HG03460 (cell line): Measurements from ENCODE around the gene TTC39A.

Experiments used
- ATAC-seq: cut with Tn5 transposase; IDR thresholded peaks from one replicate; pipeline ENCODE4 v1.9.1; 2021; ENCODE audit not compliant: unreplicated experiment

Gene TTC39A

DNA sequence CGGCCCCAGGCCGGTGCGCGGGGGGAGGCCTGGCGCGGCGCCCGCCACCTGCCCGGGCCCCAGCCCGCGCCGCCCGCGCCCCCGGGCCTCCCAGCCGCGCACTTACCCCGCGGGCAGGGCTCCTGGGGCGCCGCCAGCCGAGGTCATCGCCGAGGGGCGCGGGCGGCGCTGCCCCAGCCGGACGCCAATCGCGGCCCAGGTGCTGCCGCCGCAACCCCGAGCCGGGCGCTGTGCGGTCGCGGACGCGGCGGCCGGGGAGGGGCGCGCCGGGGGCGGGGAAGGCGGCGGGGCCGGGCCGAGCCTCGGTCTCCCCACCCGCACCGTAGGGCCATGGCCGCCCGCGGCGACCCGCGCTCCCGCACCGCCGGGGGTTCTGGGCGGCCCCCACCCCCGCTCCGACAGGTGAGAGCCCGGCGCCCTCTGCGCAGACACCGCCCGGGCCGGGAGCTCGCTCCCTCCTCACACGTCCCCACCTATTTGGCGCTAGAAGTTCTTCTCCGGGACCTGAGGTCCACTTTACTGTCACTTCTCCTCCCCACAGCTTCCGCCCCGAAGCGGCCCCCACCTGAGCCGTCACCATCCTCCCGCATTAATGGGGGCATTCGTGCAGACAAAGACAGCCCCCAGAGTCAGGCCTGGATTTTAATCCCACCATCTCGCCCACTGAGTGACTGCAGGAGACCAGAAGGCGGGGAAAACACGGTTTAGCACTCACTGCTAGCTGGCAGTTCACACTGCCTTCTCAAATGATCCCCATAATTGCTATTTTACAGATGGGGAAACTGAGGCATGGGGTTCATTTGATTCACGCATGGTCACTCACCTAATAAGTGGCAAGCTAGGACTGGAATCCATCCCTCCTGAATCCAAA, at the start of gene TTC39A:
Gene TTC39A, minus strand, starts transcription at position 232 of the 871 bp plus-strand sequence. Its CDS starts 85 bp downstream, at position 147.
- no peak for ATAC-seq

DNA sequence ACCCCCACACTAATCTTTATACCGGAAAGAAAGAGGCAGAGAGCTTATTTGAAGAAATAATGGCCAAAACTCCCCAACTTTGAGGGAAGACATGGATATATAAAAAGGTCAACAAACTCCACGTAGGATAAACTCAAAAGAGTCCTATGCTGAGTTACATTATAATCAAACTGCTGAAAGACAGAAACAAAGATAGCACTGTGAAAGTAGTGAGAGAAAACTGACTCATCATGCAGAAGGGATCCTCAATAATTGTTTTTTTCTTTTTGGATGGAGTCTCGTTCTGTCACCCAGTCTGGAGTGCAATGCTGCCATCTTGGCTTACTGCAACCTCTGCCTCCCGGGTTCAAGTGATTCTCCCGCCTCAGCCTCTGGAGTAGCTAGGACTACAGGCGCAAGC, 48.5 kb upstream of the TTC39A start:
- ATAC-seq, result no peak

DNA sequence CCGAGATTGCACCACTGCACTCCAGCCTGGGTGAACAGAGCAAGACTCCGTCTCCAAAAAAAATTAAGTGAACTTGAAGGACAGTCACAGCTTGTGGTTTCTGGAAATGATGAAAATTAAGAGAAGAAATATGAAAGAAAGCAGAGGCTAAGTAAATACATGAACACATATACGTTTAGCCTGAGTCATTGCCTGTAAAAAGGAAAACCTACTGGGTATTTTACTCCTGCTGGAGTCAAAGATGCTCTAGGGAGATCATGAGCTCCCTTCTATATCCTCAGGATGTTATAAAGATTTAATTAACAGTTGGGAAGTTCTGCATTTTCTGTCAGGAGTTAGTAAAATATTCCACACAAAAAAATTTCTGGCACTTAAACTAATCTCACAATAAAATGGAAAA, 43.5 kb upstream of the TTC39A start:
- ATAC-seq, result no peak

DNA sequence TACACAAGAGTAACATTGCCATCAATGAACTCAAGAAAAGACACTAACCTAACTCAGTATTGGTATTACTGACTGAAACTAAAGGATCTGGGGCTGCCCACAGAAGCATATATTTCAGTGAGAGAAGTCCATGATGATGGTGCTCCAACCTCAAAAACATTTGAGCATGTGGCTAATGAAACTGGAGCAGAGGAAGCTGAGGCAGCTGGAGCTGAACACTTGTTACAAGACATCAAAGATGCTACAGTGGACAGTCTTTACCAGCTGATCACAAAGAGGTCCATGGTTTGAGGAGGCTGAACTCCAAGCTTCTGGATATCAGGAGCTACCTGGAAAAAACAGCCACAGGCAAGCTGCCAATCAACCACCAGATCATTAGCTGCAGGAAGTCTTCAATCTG, 42.2 kb upstream of the TTC39A start:
- no peak for ATAC-seq

DNA sequence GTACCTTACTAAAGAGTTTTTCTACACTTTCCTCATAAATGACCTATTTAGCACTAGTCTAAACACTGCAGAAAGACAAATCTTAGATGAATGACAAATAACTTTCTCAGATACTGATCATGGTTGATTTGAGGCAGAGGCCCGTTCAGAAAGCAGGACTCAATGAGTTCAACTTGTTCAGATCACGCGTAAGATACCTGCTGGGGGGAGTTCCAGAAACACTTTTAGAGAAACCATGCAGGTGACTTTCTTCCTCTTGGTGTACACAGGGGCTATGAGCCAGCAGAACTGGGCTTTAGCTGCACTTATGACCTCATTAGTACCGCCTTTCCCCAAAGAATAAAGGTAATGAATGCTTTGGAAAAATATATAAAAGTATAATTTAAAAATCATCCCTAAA, 38.8 kb upstream of the TTC39A start:
- no peak for ATAC-seq

DNA sequence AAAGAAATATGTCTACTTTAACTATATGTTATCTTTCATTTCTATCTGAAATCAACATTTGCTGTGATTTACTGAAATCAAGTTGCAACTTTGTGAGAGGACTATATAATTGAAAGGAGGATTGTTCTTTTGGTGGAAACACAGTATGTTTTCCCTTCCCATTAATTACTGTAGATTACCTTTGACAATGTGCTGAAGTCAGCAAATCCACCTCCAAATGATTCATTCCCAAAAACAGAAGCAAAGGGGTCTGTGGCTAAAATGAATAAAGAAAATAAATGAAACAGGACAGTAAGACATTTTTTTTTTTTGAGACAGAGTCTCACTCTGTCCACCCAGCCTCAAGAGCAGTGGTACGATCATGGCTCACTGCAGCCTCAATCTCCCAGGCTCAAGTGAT, 35.4 kb upstream of the TTC39A start:
- ATAC-seq, result no peak

DNA sequence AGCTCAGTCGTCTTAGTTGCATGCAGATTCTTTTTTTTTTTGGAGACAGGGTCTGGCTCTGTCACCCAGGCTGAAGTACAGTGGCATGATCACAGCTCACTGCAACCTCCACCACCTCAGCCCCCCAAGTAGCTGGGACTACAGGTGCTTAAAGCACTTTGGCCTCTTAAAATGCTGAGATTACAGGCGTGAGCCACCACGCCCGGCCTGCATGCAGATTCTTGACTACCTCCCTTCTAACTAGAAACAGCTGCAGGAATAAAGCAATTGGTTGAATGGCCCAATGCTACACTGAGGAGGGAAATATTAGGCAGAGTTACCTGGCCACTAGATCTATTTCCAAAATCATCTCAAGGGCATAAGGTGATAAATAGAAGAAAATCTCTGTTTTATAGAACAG, 29.5 kb upstream of the TTC39A start:
- no peak for ATAC-seq

DNA sequence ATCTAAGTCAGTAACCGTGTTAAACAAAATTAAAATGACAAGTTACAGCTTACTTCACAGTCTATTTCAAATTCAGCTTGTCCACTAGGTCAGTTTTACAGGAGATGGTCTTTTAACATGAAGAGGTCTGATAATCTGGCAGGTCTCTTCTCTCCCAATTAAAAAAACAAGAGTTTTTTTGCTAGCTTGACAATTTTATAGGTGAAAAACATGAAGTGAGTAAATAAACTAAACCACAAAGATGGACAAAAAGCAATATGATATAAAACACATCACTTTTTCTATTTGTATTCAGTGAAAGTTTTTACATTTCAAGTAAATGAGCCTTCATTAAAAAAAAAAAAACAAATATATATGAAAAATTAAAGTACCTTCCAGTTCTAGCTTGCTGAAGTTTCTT, 25.0 kb upstream of the TTC39A start:
- ATAC-seq, result no peak

DNA sequence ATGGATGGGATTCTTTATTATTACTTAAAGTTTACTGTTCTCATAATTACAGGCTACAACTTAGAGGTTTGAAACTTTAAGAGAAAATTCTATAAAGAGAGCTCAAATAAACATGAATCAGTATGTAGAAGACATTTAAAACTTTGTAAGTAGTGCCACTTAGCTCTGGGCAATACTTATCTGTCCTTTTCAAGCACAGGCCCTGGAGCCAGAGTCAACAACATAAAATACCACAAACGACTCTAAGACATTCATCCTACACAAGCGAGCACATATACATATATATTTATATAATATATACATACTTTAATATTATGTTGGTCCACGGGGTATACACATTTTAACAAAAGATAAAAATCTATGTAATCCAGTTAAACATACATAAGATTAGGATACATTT, 24.1 kb upstream of the TTC39A start:
- no peak for ATAC-seq

DNA sequence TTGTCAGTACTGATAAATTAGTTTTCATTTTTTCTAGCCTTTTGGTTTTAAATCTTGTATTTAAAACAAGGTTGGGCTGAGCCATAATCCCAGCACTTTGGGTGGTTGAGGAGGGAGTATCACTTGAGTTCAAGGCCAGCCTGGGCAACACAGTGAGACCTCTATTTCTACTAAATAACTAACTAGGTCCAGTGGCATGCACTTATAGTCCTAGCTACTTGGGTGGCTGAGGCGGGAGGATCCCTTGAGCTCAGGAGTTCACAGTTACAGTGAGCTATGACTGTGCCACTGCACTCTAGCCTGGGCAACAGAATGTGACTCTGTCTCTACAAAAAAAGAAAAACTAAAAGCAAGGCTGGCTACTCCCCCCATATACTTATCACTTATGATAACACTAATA, 21.5 kb upstream of the TTC39A start:
- ATAC-seq, result no peak

DNA sequence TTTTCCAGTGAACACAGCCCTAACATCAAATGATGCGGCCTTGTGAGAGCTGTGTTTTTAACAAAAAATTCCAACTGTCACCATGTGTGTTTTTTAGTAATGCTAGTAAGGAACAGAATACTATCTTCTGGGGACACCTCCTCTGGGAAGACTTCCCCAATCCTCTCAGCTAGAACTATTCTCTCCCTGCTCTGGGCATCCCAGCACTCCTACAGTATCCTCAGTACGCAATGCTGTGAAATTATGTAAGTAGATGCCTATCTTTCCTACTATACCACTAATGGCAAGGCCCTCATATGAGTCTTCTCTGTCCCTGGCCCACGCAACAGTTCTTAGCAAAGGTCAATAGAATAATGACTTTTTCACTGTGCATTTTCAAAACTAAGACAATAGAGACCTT, 19.5 kb upstream of the TTC39A start:
- no peak for ATAC-seq

DNA sequence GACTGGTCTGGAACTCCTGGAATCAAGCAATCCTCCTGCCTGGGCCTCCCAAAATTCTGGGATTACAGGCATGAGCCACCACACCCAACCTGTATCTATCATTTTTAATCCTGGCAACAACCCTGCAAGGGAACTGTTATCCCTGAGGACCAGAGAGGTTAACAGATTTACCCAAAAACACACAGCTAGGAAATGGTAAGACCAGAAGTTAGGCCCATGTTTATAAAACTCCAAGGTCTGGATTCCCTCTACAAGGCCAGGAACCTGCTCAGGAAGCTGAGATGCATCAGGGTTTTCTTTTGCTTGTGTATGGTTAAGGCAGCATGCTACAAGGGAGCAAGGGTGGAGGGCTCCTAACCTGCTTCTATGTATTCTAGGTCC, 17.8 kb upstream of the TTC39A start:
- no peak for ATAC-seq

DNA sequence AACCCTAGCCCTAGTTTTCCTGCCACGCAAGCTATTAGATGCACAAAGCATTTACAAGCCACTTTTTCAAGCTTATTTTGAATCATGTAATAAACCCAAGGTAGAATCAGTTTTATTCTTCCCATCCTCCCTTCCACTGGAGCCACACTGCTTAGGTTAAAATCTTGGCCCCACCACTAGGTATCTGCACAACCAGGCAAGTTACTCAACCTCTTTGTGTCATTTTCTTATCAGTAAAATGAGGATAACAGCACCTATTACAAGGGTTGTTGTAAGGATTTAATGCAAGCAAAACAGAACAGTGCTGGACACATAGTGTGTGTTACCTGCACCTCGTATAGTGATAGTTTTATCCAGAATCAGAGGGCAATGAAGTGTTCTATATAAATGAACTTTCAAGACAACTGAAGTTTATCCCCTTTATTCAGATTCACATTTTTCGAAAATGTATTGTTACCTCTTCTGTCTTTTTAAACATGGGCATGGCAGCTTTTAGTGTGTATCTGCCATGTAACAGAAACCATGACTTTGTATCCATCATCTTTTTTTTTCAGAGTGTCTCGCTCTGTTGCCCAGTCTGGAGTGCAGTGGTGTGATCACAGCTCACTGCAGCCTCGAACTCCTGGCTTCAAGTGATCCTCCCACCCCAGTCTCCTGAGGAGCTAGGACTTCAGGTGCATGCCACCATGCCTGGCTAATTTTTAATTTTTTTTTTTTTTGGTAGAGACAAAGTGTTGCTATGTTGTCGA, 17.2 kb upstream of the TTC39A start:
- ATAC-seq, result no peak

DNA sequence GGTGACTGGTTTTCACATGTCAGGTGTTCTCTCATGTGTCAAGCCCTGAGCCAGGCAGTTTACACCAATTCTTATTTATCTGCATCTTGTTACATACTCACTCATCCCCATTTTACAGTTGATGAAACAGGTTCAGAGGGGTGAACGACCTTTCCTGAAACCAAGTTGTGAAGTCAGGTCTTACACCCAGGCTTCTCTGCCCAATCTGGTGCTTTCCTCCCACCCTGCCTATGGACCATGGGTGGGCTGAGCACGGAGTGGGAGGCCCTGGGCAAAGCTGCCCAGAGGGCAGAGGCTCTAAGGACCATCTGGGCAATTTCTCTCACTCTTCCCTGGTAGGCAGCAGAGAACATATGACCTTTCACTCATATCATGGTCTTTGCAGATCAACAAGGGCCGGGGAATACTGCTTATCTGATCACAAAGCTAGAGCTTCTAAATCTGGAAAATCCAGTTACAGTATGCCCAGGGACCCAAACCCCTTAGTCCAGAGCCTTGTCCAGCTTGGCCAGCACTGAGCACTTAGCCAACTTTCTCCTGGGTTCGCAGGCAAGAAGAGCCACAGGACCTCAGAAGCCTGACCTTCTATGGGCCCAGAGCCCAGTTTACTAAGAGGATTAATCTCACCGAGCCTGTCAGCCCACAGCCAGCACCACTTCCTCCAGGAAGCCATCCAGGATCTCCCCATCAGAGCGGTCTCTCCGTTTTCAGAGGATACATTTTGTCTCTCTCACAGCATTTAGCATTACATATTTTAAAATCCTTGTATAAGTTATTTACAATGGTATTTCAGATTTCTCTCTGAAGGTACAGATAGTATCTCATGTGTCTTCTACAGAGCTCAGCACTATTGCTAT, 16.0 kb upstream of the TTC39A start:
- ATAC-seq, result no peak

DNA sequence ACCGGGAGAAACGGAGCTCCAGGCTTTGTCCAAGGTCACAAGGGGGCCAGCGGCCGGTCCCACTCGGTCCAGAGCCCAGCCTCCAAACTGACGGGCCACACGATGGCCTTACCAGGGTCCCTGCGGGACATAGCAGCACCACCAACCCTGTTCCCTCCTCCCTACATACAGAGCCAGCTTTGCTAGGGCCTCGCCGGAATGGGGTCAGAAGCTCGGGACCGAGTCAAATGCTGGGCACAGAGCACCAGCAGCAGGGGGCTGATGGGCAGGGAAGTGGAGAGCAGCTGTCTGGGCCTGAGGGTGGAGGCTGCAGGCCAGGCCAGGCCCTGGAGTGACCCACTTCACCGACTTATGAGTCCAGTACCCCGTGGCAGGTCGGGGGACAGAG, 14.9 kb upstream of the TTC39A start:
- no peak for ATAC-seq

DNA sequence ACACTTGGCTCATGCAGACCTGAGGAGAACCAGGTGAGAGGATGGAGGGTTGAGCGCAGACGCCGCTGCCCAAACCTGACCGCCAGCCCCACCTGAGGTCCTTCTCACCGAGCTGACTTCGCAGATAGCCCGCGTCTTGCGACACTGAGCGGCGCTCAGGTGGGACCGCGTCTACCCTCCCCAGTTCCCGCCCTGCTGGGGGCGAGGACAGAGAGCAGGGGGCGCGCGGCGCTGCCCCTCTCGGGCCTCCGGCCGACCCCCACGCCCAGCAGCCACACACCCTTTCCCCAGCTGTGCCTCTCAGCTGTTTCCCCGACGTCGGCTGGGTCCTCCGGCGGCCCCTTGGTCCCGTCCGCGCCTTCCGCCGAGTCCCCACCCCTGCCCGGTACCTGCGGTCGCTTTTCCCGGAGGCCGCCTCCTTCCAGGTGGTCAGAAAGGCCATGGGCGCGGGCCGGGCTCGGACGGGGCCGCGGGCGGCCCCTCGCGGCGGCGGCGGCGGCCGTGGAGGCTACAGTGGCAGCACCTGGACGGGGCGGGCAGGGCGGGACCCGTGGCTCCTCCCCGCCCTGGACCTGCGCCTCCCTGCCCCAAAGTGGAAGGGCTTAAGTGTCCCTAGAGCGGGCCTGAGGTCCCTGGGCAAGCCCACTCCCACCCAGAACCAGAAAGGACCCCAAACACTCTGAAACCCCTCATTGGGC, 14.4 kb upstream of the TTC39A start:
- ATAC-seq, result no peak

DNA sequence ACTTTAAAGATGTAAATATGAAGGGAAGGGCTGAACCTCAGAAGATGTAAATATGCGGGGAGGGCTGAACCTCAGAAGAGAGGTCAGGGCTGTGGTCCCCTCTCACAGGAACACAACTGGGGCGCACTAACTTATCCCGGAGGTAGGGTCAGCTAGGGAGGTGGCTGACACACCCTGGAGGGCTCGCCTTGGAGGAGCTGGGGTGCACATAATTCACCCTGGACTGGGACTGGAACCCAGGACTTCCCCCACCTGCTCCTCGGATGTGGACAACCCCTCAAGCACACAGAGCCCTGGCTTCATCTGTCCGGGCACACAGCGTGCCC, 13.9 kb upstream of the TTC39A start:
- no peak for ATAC-seq

DNA sequence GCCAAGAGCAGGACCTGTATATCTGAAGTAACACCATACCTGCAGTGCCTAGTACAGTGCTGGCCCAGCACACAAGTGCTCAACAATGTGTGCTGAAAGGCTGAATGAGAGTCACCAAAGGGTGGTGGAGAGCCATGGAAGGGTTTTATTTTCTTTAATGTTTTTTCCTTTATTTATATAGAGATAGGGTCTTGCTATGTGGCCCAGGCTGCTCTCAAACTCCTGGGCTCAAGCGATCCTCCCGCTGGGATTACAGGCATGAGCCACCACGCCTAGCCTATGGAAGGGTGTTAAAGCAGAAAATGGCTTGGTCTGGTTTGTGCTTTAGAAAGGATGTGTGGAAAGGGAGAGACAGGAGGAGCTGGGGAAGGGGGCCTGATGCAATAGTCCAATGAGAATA, 13.3 kb upstream of the TTC39A start:
- ATAC-seq, result no peak

DNA sequence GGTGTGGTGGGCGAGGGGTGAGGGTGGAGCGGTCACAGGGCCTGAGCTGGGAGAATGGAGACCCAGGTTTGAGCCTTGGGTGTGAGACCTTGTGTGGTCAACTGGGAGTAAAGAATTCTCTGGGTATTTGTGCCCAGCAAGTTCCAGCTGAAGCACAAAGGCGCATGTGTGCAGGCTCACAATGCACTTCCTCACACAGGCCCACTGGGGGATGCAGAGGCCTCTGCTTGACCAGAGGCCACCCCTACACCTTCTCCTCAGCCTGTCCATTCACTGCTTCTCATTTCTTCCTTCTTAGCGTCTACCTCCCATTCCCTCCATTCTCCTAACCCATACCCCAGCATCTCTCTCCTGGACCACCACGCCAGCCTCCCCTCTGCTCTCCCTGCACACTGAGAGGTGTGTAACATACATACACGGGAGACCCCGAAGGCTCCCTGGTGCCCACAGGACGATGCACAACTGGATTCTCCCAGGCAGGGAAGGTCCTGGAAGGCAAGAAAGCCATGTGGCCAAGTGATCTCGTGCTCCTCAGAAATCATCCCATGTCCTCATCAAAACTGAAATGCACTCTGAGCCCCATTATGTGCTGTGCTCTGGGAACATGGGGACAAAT, 12.3 kb upstream of the TTC39A start:
- ATAC-seq, result no peak

DNA sequence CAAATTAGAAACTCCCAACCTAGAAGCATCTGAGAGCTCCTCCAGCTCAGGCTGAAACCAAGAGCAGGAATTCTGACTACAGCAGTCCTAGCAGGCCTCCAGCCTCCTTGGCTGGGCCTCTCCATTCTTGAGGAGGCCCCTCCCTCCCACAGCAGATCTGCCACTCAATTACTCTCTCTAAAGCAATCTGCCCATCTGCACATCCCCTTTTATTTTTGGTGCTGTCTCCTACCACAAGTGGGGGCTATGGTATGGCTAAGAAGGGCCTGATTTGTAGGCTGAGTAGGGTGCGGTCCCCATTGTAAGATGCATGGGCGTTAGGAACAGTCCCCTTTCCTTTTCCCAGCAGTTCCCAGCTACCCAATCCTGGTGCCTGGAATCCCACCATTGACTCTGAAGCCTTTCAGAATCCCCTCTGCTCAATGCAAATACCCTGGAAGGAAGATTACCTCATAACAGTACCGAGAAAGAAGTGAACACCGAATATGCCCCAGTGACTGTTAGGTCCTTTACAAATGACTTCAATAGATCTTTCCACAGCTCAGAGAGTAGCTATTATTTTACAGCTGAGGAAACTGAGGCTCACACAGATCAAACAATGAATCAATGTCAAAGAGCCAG, 11.6 kb upstream of the TTC39A start:
- peak; percentile 61 for ATAC-seq
